ENCODE measurements around the gene MEF2D.

MEF2D gene

DNA sequence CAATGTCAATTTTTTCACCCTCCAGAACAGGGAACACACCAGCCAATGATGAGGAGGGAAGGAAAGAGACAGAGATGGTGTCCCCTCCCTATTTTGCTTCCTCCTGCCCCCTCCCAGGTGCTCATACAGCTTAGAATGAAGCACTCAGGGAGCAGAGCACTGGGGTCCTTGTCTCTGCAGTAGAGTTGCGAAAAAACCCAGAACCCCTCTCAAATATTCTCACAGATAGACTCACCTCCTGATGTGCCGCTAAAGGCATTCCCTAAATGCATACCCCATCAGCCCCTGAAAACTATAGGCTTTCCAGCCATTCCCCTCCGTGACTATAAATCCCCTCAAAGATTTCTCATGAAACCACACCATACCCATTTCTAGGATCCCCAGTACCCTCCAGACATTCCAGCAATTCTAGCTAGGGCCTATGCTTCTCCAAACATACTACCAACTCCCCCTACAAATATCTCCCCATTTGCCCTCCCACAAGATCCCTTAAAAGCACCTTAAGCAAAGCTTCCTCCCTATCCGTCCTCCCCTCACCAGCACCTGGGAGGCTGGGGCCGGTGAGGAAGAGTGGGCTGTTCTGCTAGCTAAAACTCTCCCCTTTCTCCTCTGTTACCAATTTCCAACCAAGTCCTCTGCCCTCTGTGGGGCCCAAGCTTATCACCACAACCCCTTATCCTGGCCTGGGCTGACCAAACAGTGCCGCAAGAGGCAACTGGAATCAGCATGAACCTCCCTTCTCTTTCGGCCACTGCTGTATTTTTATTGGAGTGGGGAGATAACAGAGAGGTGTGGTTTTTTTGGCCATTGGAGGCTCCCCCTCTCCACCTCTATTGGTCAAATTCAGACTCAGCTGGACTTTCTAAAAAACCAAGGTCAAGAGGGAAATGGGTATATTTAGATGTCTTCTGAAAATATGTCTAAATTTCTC, 76.9 kb downstream of the MEF2D start:
- no peak for DNase-seq

DNA sequence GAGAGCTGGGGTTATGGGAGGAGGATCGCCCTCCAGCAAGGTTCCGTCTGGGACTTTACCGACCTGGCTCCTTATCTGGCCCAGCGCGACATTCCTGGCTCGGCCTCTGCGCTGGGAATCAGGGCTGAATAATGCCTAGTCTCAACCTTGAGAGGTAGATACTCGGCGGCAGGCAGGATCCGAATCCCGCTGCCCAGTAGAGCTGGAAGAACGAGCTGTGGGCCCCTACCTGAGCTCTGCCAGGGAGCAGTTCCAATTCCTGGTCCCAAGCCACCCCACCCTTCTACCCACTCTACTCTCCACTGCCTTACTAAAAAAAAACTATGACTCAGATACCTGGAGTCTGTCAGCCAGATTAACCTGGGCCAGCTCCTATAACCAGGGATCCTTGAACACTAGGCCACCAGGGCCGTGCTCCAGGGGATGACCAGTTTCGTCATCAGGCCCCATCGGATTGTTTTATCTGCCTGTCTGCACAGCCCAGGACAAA, 77.9 kb downstream of the MEF2D start:
- no peak for DNase-seq

- DNase-seq = no peak
Observed at GRCh38 chr1:156421939-156422601, 78.5 kb downstream of the MEF2D start.

- peak; percentile 63 for DNase-seq
Observed at GRCh38 chr1:156421062-156421938, 79.3 kb downstream of the MEF2D start.

DNA sequence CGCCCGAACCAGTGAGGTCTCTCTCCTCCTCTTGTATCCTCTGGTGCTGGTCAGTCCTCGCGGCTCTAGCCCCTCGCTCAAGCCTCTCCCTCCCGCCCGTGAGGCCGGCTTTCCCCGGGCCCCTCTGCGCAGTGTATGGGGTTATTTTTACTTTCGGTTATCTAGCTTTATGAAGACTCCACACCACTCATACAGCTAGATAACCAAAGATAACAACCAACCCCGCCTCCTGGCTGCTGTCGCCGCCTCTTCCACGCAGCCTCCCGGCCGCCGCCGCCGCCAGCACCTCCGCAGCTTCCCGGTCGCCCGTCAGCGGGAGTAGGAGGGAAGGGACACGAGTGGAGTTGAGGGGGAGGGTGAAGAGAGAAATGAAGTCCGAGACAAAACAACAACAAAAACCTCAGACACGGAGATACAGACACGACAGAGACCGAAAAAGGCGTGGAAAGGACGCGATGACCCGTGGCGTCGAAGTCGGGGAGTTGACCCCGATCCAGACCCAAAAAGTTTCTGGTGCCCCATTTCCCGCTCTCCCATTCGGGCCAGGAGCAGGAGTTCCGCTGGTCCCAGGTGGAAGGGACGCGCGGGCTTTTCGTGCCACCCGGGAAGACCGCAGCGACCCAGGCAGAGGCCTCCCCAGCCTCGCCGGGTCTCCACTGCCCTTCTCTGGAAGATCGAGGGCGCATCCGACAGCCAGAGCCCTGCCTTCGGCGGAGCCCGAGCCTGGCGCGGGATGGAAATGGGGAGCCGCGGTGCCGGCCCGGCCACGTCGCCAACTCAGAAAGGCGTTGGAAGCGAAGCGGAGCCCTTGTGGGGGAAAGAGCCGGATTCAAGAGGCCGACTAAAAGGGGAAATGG, 80.1 kb downstream of the MEF2D start:
- DNase-seq = no peak

DNA sequence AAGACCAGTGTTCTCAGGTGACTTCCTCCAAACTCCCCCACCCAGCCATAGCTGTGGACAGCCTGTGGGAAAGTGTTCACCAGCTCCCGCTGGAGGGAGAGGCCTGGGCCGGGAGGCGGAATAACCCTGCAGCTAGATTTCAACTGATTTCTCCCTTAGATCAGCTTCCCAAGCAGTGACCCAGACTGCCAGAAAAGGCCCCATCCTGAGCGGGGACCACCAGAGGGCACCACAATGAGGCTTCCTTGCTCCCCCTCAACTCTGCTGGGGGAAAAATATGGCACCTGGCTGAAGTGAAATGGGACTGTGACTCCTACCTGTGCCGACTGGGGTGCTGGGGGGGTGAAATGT, 80.7 kb downstream of the MEF2D start:
- DNase-seq = no peak

DNA sequence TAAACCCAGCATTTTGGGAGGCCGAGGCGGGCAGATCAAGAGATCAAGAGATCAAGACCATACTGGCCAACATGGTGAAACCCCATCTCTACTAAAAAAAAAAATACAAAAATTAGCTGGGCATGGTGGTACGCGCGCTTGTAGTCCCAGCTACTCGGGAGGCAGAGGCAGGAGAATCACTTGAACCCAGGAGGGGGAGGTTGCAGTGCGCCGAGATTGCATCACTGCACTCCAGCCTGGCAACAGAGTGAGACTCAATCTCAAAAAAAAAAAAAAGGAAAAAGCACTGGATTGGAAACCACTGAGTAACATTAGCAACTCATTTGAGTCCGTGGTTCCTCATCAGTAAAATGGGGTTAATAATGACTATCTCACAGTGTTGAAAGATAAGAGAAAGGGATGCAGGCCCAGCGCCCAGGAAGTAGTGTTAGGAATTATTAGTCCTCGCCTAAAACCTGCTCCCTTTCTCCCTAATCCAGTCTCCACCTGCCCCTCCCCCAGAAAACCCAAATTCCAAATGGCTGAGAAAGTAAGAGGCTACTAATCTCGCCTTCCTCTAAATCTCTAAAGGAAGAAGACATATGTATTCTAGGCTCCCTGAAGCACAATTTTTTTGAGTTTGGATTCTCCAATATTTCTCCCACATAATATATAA, 82.0 kb downstream of the MEF2D start:
- DNase-seq = no peak

DNA sequence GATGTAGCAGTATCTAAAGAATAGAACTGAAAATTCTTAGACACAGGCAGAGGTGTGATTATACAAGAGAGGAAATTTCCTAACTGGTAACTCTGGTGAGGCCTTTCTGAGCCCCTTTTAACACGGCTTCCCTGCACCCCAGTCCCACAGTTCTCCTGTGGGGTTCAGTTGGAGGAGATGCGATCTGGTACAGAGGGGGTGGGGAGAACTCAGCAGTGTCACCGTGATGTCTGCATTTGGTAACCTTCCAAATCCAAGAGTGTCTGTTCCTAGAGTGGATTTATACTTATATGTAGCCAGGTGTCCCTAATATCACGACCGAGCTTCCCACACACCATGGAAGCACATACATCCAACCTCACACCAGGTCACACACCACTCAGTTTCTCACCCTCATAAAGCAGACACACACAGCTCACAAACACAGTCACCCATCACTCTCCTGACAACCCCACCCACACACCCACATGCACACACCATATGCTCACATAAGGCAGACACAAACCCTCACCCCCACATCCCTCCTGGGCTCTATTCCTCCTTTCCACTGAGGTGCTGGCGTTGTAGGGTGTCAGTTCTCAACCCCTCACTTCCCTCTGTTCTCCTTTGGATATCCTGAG, 83.1 kb downstream of the MEF2D start:
- no peak for DNase-seq

DNA sequence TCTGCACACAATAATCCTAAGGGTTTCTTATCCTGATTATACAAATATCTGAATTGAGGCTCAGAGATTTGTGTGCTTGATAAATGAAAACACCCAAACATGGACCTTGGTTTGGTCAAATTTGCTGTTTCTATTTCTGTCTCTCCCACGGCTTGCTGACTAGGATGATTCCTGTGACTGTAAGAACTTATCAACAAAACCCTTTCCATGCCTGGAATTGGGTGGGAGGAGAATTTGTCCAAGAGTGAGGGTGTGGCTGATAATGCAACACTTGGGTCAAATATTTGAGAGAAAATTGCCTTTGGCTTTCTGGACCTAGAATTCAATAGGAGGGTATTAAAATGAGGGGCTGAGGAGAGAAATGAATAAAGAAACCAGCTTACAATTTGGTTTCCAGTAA, 83.6 kb downstream of the MEF2D start:
- no peak for DNase-seq

- peak; percentile 6 for DNase-seq
Observed at GRCh38 chr1:156414461-156415064, 86.0 kb downstream of the MEF2D start.
